CD4-positive, alpha-beta T cell treated with Interleukin-1 beta for 1 hour (primary cell): ENCODE measurements around the gene GPLD1.

Experiments used
- DNase-seq, 2 donors: peaks; one replicate each; pipeline ENCODE4 v3.0.0-alpha.2; 2020 to 2022

Gene GPLD1

DNA sequence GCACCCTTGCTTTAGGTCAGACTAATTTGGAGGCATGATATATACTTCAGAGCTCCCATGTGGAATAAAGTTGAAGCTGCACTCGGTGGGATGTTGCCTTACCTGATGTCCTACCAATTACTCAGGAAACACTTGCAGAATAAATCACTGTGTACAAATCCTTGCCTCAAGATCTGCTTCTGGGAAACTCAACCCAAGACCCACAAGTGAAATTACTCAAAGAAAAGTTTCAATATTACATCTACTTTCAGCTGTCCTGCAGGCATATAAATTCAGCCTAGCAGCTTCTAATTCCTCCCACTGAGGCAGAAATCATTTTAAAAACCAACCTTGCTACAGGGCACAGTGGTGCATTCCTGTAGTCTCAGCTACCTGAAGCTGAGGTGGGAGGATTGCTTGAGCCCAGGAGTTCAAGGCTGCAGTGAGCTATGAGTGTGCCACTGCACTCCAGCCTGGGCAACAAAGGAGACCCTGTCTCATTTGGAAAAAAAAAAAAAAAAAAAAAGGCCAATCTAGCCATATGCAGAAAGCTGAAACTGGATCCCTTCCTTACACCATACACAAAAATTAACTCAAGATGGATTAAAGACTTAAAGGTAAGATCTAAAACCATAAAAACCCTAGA is 110.8 kb downstream of the GPLD1 start:
- DNase-seq: no peak
